HCT116 (cell line): Measurements from ENCODE around the gene DOK1.

Experiments
- CTCF ChIP-seq, 3 experiments: fragments of 200-600 bp in 1 of 3; sonication (generic) in 1 of 3; IDR thresholded peaks in 2 of 3; conservative IDR thresholded peaks in 1 of 3; 2 replicates each; pipeline ENCODE4 v1.5.1; 2012 to 2017; ENCODE audit warnings: low read depth in 2 of 3, low read length in 2 of 3, antibody characterized with exemption in 1 of 3, borderline replicate concordance in 1 of 3, control low read depth in 1 of 3, mild to moderate bottlenecking in 1 of 3, mixed read lengths in 1 of 3, mixed run types in 1 of 3, moderate library complexity in 1 of 3; ENCODE audit not compliant: insufficient read depth in 1 of 3
- EGR1 ChIP-seq: IDR thresholded peaks from 2 replicates; pipeline ENCODE4 v1.6.1; 2012; ENCODE audit warnings: low read depth
- MAX ChIP-seq: IDR thresholded peaks from 2 replicates; pipeline ENCODE4 v1.6.1; 2012
- POLR2A ChIP-seq: IDR thresholded peaks from 2 replicates; pipeline ENCODE4 v1.7.0; 2011; ENCODE audit warnings: borderline replicate concordance; ENCODE audit not compliant: insufficient read depth, insufficient read length; ENCODE audit errors: extremely low read depth
- POLR2AphosphoS5 ChIP-seq: IDR thresholded peaks from 2 replicates; pipeline ENCODE4 v1.6.1; 2011; ENCODE audit warnings: mild to moderate bottlenecking, low read depth, low read length, moderate library complexity
- SIN3A ChIP-seq: IDR thresholded peaks from 2 replicates; pipeline ENCODE4 v1.6.1; 2012; ENCODE audit warnings: low read depth
- SRF ChIP-seq: IDR thresholded peaks from 2 replicates; pipeline ENCODE4 v1.6.1; 2012; ENCODE audit warnings: low read depth
- TCF7L2 ChIP-seq: IDR thresholded peaks from 2 replicates; pipeline ENCODE4 v1.7.0; 2011; ENCODE audit warnings: borderline replicate concordance, inconsistent platforms; ENCODE audit not compliant: insufficient read depth, insufficient read length; ENCODE audit errors: extremely low read depth
- ZBTB33 ChIP-seq: IDR thresholded peaks from 2 replicates; pipeline ENCODE4 v1.6.1; 2011; ENCODE audit warnings: mild to moderate bottlenecking, low read length, moderate library complexity; ENCODE audit not compliant: insufficient replicate concordance; ENCODE audit errors: extremely low read depth

- no peak for TF ChIP-seq CTCF (IDR thresholded peaks at IDR 0.05 in 2 of 3, conservative IDR thresholded peaks at IDR 0.05 in 1 of 3; ENCODE audit: borderline replicate concordance in 1 of 3, insufficient read depth in 1 of 3, low read depth in 2 of 3, low read length in 2 of 3)
- no peak for TF ChIP-seq EGR1
- TF ChIP-seq SIN3A: no peak
- TF ChIP-seq POLR2A: no peak
- TF ChIP-seq SRF: no peak
- no peak for TF ChIP-seq MAX
- TF ChIP-seq ZBTB33: no peak
- TF ChIP-seq POLR2AphosphoS5: no peak
- no peak for TF ChIP-seq TCF7L2
These were observed 2.4 kb downstream of the DOK1 start for GRCh38 chr2:74556831-74557370.
